Muscle layer of duodenum (tissue), 2 donors: ENCODE data around the gene RTKN.
"Not testable (repeated sequence)": the region's sequence is repeated elsewhere in the genome, so short reads cannot be mapped to it uniquely, and the experiment has no call there.

Experiments
- H3K27ac ChIP-seq: one replicate; pipeline ENCODE4 v1.7.0; 2013; ENCODE audit warnings: mild to moderate bottlenecking, low read length
- H3K27me3 ChIP-seq: one replicate; pipeline ENCODE4 v1.7.0; 2013; ENCODE audit warnings: low read depth, mild to moderate bottlenecking, control low read depth, low read length
- H3K36me3 ChIP-seq, 2 donors: one replicate each; pipeline ENCODE4 v1.7.0; 2013; ENCODE audit warnings: low read length in 2 of 2, control low read depth in 1 of 2, mild to moderate bottlenecking in 1 of 2; ENCODE audit not compliant: insufficient read depth in 2 of 2, control insufficient read depth in 1 of 2
- H3K4me1 ChIP-seq, 2 donors: one replicate each; pipeline ENCODE4 v1.7.0; 2013; ENCODE audit warnings: low read length in 2 of 2, mild to moderate bottlenecking in 2 of 2, control low read depth in 1 of 2, moderate library complexity in 1 of 2; ENCODE audit not compliant: insufficient read depth in 2 of 2, control insufficient read depth in 1 of 2
- H3K4me3 ChIP-seq, 2 donors: one replicate each; pipeline ENCODE4 v1.7.0; 2013; ENCODE audit warnings: low read length in 2 of 2, low read depth in 1 of 2, mild to moderate bottlenecking in 1 of 2
- H3K9me3 ChIP-seq, 2 donors: one replicate each; pipeline ENCODE4 v1.7.0; 2013; ENCODE audit warnings: low read length in 2 of 2, control low read depth in 1 of 2, mild to moderate bottlenecking in 1 of 2; ENCODE audit not compliant: control insufficient read depth in 1 of 2
- donor health status: healthy.

The RTKN gene

DNA sequence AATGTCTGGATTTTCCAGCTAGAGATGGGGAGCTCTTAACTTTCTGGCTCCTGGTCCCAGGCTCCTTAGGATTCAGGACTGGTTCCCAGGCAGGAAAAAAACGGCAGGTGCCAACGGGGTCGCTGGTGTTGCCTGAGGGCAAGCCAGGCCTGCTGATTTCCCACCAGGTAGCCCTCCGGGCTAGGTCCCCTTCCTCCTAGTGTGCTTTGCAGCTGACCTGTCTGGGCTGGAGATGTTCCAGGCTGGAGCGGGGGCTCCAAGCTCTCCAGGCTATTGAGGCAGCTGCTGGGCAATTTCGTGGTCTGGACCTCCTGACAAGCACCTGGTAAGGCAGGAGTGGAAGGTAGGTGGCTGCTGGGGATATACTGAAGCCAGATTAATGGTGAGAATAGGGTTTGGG, 32.7 kb upstream of the RTKN start:
- Histone ChIP-seq H3K36me3 (peaks cover 19 to 21% of the 10 kb centered on the region in 2 donors), H3K27me3 (no peaks in the 10 kb centered on the region), H3K4me3 (no peak overlapping the region), H3K4me1 (peaks cover 8 to 17% of the 10 kb centered on the region in 2 donors), H3K9me3 (no peaks in the 10 kb centered on the region), H3K27ac (no peak overlapping the region)

DNA sequence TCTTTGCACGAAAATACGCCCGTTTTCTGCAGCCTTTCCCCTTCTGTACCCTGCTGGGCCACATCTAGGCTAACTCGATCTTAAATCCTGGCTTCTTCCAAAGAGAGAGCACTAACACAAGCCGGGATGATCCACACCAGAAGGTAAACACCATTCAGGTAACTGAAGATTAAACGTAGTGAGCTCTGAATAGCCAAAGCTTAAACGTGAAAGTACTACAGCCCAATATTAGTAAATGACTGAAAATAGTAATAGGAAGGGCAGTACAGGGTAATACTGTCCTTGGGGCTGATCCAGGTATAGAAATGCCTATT, 31.2 kb upstream of the RTKN start:
- peaks cover 8 to 17% of the 10 kb centered on the region in 2 donors for H3K4me1 ChIP-seq
- peak overlapping the region; percentile 94 for H3K27ac ChIP-seq
- no peaks in the 10 kb centered on the region for H3K9me3 ChIP-seq
- H3K36me3 ChIP-seq = peaks cover 19 to 21% of the 10 kb centered on the region in 2 donors
- peak overlapping the region; percentile 85 to 94 for H3K4me3 ChIP-seq
- H3K27me3 ChIP-seq = no peaks in the 10 kb centered on the region

DNA sequence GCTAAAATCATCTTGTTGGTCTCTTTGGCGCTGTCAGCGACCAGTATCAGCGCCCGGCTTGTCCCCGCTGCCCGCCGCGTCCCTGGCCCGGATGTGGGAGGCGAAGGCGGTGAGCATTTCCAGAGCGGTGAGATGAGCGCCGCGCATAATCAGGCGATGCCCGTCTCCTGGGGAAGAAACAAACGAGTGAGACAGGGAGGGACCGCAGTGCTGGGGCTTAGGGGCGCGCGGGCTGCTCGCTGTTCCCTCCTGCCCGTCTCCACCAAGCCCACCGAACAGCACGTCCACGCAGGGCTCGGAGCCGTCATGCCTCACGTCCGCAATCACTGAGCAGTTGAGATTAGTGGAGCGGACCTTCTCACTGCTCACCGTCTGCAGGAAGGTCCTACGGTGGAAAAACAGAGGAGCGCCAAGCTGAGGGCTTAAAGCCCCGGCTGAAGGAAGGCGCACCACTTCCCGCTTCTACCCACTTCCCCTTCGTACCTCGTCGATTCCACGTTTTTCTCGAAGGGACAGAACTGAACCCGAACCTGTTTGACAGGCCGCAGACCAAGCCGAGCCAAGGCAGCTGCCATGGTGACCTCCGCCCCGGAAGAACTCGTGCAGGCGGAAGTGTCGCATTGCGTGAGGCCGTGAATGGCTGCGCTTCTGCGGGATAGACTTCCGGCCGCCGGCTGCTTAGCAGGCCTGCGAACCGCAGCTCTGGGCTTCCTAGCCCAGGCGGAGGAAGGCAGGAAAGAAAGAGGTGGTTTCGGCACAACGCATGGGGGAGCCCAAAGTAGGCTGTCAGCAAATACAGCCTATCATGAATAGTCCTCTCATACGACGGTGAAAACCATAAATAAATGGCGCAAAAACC, 30.6 kb upstream of the RTKN start, which contains the start of gene MRPL53:
Gene MRPL53 (minus strand): TSS at position 595 of the 859 bp plus-strand sequence. CDS start 20 bp downstream, at position 575.
- H3K27ac ChIP-seq = peak within 1 kb of the TSS; percentile 94
- no peaks in the 10 kb centered on the region for H3K27me3 ChIP-seq
- H3K36me3 ChIP-seq = peaks cover 15 to 21% of the 10 kb centered on the region in 2 donors
- H3K4me1 ChIP-seq = peaks cover 8 to 17% of the 10 kb centered on the region in 2 donors
- no peaks in the 10 kb centered on the region for H3K9me3 ChIP-seq
- H3K4me3 ChIP-seq = peak within 1 kb of the TSS; percentile 85 to 94

DNA sequence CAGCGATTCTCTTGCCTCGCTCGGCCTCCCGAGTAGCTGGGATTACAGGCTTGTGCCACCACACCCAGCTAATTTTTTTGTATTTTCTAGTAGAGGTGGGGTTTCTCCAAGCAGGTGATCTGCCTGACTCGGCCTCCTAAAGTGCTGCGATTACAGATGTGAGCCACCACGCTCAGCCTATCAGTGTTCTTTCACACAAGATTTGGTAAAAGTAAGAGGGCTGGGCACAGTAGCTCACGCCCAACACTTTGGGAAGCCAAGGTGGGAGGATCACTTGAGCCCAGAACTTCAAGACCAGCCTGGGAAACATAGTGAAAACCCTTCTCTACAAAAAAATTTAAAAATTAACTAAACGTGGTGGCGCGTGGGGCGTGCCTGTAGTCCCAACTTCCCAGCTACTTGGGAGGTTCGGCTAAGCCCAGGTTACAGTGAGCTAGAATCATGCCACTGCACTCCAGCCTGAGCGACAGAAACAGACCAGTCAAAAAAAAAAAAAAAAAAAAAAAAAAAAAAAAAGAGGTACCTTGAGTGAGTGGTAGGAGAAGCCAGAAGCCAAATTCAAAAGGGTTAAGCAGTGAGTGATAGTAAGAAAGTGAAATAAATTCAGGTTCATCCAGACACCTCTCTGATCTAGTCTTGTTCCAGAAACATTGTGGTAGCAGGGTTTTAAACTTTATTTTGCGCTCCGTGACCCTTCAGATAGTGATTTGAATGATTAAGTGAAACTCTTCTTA, 29.8 kb upstream of the RTKN start:
- Histone ChIP-seq H3K4me3 (peak overlapping the region; percentile 85 to 94), H3K27me3 (no peaks in the 10 kb centered on the region), H3K9me3 (no peaks in the 10 kb centered on the region), H3K4me1 (peaks cover 8 to 17% of the 10 kb centered on the region in 2 donors), H3K36me3 (peaks cover 14 to 21% of the 10 kb centered on the region in 2 donors), H3K27ac (peak overlapping the region; percentile 94)

DNA sequence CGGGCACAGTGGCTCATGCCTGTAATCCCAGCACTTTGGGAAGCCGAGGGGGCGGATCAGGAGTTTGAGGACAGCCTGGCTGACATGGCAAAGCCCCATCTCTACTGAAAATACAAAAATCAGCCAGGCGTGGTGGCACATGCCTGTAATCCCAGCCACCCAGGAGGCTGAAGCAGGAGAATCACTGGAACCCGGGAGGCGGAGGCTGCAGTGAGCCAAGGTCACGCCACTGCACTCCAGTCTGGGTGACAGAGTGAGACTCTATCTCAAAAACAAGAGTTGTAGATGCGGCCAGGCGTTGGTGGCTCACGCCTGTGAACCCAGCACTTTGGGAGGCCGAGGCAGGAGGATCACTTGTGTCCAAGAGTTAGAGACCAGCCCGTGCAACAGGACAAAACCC, 29.0 kb upstream of the RTKN start:
- Histone ChIP-seq H3K4me1 (peaks cover 8 to 22% of the 10 kb centered on the region in 2 donors), H3K36me3 (peaks cover 14 to 20% of the 10 kb centered on the region in 2 donors)
- H3K27ac ChIP-seq, H3K4me3 ChIP-seq, H3K9me3 ChIP-seq, H3K27me3 ChIP-seq: not testable (repeated sequence)

DNA sequence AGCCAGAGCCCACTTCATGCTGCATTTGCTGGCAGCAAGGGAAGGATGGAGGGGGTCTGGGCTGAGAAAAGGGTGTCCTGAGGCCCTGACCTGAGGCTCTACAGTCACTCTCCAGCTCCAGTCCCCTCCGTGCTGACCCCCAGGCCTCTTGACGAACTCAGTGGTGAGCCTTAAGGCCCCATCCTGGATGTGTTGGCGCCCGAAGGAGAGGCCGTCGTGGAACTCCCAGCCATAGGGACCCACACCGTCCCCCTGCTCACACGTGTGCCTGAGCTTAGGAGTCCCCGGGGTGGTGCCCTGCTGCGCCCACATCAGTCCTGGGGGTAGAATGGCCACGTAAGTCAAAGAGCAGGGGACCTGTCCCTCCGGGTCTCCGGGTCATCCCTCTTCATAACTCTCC, 22.7 kb upstream of the RTKN start:
- H3K4me3 ChIP-seq = peak overlapping the region; percentile 70 to 93
- H3K4me1 ChIP-seq = peaks cover 1 to 18% of the 10 kb centered on the region in 2 donors
- H3K9me3 ChIP-seq = no peaks in the 10 kb centered on the region
- H3K27ac ChIP-seq = peak overlapping the region; percentile 82
- H3K36me3 ChIP-seq = peaks cover 8 to 19% of the 10 kb centered on the region in 2 donors
- H3K27me3 ChIP-seq = no peaks in the 10 kb centered on the region

DNA sequence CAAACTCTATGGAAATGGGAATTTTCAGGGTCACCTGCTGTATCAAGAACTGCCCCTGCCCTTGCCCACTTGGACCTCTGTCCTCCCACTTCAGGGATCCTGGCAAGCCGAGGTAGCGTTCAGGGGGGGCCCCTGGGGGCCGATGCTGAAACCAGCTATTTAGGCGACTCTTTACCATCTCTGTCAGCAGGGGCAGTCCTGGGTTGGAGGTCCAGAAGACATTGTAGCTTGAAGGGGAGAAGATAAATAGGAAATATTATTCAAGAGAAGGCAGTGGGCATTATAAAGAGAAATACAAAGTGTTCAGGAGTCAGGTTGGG, 21.0 kb upstream of the RTKN start:
- no peak overlapping the region for H3K4me3 ChIP-seq
- no peaks in the 10 kb centered on the region for H3K9me3 ChIP-seq
- H3K27ac ChIP-seq = peak overlapping the region; percentile 21
- H3K36me3 ChIP-seq = peaks cover 8 to 19% of the 10 kb centered on the region in 2 donors
- peaks cover 7 to 26% of the 10 kb centered on the region in 2 donors for H3K4me1 ChIP-seq
- no peaks in the 10 kb centered on the region for H3K27me3 ChIP-seq

DNA sequence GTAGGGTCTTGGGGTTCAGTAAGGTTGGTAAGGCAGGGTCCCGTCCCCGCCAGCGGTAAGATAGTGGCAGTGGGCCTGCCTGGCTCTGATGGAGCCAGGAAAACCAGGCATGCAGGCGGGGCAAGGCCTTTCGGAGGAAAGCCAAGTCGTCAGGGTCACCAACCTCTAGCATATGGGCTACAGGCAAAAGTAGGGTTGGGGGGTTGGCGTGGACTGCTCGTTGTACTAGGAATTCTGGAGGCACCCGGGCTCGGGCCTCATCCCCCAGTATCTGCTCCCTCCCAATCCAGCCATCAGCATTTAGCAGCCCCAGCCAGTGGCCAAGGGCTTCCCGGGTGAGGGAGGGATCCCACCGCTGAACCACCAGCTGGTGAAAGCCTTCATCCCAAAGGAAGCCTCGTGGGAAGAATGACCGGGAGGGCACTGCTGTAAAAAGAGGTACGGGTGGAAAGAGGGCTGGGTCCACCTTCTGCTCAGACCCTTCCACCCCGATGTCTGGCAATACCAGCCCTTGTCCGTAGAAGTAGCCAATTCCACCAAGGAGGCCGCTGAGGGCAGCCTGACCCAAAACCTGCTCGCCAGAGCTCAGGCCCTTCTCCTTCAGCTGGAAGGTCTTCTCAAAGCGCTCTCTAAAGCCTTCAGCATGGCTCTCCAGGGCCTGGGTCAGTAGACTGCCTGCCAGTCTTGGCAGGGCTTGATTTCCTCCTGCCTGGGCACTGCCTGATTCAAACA, 20.5 kb upstream of the RTKN start:
- H3K9me3 ChIP-seq = no peaks in the 10 kb centered on the region
- peaks cover 8 to 19% of the 10 kb centered on the region in 2 donors for H3K36me3 ChIP-seq
- H3K27me3 ChIP-seq = no peaks in the 10 kb centered on the region
- peaks cover 7 to 26% of the 10 kb centered on the region in 2 donors for H3K4me1 ChIP-seq
- no peak overlapping the region for H3K4me3 ChIP-seq
- no peak overlapping the region for H3K27ac ChIP-seq

DNA sequence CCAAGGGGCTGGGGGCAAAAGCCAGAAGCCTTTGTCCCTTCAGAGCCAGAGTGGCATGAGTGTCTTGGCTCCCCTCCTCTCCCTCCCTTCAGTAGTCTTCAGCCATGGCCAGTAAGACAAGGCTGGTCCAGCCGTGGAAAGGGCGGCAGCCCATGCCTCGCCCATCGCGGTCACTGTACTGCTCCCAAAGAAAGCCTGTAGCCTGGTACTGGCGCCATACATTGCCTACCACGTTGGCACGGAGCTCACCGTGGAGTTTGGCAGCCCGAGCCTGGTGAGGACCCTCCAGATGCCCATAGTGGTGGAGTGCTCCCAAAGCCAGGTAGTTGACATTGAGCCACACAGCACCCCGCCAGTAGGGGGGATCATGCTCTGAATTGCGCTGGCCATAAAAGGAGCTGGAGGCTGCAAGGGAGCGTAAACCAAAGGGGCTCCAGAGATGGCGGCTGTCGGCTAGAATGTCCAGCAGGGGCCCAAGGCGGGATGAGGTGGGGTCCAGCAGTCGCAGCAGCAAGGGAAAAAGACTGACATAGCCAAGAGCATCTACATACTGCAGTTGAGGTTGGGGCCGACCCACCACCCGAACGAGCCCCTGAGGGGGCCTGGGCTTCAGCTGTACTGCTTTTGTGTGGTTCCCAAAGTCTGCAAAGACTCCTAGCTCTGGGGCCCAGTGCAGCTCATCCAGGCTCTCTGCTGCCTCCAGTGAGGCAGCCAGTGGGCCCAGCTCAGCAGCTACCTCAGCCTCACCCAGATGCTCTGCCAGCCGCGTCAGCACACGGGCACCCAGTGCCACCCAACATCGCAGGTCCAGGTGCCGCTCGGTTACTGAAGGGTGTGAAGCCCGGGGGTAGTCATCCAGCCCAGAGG, 19.7 kb upstream of the RTKN start:
- Histone ChIP-seq H3K36me3 (peaks cover 8 to 19% of the 10 kb centered on the region in 2 donors), H3K27me3 (no peaks in the 10 kb centered on the region), H3K4me1 (peaks cover 11 to 34% of the 10 kb centered on the region in 2 donors), H3K27ac (no peak overlapping the region), H3K4me3 (no peak overlapping the region), H3K9me3 (no peaks in the 10 kb centered on the region)

DNA sequence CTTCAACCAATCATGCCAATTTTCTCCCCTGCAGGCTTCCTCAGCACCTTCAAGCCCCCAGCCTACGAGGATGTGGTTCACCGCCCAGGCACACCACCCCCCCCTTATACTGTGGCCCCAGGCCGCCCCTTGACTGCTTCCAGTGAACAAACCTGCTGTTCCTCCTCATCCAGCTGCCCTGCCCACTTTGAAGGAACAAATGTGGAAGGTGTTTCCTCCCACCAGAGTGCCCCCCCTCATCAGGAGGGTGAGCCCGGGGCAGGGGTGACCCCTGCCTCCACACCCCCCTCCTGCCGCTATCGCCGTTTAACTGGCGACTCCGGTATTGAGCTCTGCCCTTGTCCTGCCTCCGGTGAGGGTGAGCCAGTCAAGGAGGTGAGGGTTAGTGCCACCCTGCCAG, 18.4 kb upstream of the RTKN start:
- H3K4me3 ChIP-seq, H3K27me3 ChIP-seq, H3K27ac ChIP-seq, H3K9me3 ChIP-seq: not testable (repeated sequence)
- H3K4me1 ChIP-seq = peaks cover 17 to 41% of the 10 kb centered on the region in 2 donors
- H3K36me3 ChIP-seq = peaks cover 8 to 19% of the 10 kb centered on the region in 2 donors
